Measurements from ENCODE around the gene REXO1. TPM values are rescaled to one million over a fixed set of nuclear protein-coding genes. Genes with fewer than 3 reads are reported as not detected.
A peak's percentile ranks its signal among the peaks of the same experiment; 100 is the strongest.

The REXO1 gene
- total RNA-seq, 2 experiments from 2014 or later: 53.1 to 54.2 TPM

DNA sequence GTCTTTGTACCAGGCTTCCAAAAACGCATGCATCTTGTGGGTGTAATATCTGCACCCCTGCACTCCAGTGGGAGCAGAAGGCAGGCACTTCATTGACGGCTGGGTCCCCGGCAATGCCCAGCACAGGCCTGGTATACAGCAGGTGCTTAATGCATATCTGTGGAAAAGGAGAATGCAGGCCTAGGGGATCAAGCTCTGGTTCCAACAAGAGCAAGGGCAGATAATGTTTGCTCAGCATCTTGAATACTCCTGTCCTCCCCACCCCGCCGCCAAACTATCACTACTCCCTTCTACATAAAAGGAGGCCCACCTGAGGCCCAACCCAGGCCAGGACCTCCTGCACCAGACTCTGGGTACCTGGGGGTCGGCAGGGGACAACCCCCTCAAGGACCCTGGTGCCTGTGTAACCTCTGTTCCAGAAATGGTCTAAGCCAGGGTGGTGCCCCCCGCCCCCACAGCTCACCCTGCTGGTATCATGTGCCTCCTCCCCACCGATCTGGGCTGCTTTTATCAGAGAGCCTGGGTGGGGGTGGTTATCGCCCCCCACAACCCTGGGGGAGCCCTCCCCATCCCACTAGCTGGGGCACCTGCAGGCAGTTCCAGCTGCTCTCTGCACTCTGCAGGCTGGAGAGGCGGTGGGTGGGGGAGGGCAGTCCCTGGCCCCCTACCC is 10.3 kb upstream of the REXO1 start:
- peaks cover 33% of the 10 kb centered on the region for H3K4me1 Mint-ChIP-seq
- H3K27me3 Mint-ChIP-seq: no peaks in the 10 kb centered on the region
- DNase-seq: no peak
- peak overlapping the region; percentile 32 for H3K4me3 Mint-ChIP-seq
- no peaks in the 10 kb centered on the region for H3K9me3 Mint-ChIP-seq
- H3K36me3 Mint-ChIP-seq: peaks cover 6% of the 10 kb centered on the region
- H3K27ac Mint-ChIP-seq: peak overlapping the region; percentile 60

DNA sequence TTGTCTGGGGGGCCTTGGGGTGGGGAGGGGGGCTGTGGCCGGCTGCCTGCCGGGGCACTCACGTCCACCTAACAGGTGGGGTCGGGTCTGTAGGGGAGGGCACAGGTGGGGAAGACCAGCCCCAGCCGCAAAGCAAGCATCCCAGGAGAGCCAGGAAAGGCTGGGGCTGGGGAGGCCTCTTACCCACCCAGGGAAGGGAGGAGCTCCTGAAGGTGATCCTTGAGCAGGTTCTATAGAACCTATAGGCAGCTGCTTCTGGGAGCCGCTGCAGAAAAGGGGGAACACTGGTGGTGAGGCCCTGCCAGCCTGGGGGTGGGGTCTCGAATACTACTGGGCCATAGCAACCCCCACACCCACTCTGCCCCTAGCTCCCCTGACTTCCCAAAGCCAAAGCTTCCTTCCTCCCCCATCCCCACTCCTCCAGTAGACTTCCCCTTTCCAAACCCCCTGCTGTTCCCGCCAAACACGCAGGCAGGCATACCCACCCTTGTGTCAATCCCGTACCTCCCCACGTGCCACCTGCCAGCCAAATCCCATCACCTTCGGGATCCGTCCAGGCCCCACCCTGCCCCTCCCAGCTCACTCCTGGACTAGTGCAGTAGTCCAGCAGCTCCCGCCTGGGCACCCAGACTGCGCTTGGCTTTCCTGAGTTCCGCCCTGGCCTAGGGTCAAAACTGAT is 9.5 kb upstream of the REXO1 start:
- peak overlapping the region; percentile 68 for H3K4me3 Mint-ChIP-seq
- peaks cover 11% of the 10 kb centered on the region for H3K36me3 Mint-ChIP-seq
- peak overlapping the region; percentile 75 for H3K27ac Mint-ChIP-seq
- DNase-seq: no peak
- no peaks in the 10 kb centered on the region for H3K27me3 Mint-ChIP-seq
- peaks cover 38% of the 10 kb centered on the region for H3K4me1 Mint-ChIP-seq
- H3K9me3 Mint-ChIP-seq: no peaks in the 10 kb centered on the region

DNA sequence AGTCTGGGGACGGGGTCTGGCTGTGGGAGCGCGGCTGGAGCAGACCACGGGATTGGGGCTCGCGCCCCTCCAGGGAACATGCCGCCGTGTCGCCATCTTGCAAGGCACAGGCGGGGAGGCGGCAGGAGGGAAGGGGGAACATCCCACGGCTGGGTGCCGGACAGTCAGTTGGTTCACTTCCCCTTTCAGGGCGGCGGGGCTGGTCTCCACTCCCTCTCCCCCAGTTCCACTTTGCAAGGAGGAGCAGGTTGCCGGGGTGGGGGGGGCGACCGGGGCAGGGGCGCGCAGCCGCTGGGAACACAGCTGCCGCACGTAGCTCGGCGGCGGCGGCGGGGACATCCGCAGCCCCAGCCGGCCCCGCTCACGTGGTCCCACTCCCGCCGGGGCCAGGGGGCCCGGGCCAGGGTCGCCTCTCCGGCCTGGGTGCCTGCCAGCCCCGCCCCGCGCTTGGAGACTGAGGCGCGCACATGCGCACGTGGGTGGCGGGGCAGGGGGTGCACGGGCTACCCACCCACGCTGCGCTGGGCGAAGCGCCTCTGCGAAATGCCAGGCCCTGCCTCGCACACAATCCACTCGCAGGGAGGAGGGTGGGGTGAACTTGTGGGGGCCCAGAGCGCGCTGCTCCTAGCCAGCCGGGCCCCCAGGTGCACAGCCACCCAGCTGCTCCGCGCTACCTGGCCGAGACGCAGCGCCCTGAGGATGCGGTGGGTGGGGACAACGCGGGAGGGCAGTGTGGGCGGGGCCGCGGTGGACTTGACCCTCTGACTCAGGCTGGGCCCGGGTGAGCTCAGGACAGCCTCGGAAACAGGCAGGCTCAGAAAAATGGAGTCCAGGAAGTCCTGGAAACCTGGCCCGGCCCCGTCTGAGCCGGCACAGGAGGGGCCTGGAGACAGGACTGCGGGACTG is 8.7 kb upstream of the REXO1 start:
- peak; percentile 62 for DNase-seq
- peaks cover 43% of the 10 kb centered on the region for H3K4me1 Mint-ChIP-seq

DNA sequence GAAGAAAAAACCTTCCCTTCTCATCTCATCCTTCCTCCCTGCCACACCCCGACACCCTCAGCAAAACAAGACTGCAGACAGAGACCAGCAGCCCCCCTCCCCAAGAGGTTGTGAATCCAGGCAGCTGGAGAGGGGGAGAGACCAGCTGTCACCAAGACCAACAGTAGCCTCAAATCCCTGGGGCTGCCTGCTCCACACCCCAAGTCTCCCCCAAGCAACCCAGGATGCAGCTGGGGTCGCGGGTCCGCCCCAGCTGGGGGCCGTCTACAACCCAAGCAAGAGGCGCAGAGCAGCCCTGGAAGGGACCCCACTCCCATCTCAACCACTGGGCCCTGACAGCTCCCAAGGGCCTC is 8.0 kb upstream of the REXO1 start:
- no peaks in the 10 kb centered on the region for H3K27me3 Mint-ChIP-seq
- peaks cover 43% of the 10 kb centered on the region for H3K4me1 Mint-ChIP-seq
- no peak for DNase-seq
- H3K36me3 Mint-ChIP-seq: peaks cover 4% of the 10 kb centered on the region
- no peaks in the 10 kb centered on the region for H3K9me3 Mint-ChIP-seq
- peak overlapping the region; percentile 82 for H3K4me3 Mint-ChIP-seq
- peak overlapping the region; percentile 86 for H3K27ac Mint-ChIP-seq

More for the DNA sequence above, 8.7 kb upstream of the REXO1 start:
- Mint-ChIP-seq H3K27me3 (no peaks in the 10 kb centered on the region), H3K36me3 (peaks cover 7% of the 10 kb centered on the region), H3K9me3 (no peaks in the 10 kb centered on the region), H3K27ac (peak overlapping the region; percentile 86), H3K4me3 (peak overlapping the region; percentile 82)

DNA sequence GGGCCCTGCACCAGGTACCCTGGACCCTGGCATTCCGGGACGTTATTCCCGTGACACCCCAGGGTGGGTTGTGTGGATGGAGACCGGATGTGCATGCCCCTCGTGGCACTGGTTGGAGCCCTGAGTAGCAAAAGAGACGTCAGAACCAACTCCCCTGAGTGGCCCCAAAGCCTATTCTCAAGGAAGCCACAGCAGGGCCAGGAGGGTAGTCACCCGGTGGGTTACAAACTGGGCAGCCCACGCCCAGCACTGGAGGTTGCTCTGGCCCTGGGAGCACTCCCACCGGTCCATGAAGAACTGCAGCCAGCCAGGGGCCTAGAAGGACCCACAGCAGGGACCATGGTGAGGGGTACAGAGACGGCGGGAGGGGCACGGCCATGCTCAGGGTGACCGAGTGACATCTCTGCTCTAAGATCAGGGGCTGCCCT is 7.6 kb upstream of the REXO1 start:
- H3K27ac Mint-ChIP-seq: peak overlapping the region; percentile 86
- no peaks in the 10 kb centered on the region for H3K27me3 Mint-ChIP-seq
- peaks cover 6% of the 10 kb centered on the region for H3K36me3 Mint-ChIP-seq
- H3K4me3 Mint-ChIP-seq: peak overlapping the region; percentile 82
- peak; percentile 57 for DNase-seq
- peaks cover 41% of the 10 kb centered on the region for H3K4me1 Mint-ChIP-seq
- no peaks in the 10 kb centered on the region for H3K9me3 Mint-ChIP-seq

DNA sequence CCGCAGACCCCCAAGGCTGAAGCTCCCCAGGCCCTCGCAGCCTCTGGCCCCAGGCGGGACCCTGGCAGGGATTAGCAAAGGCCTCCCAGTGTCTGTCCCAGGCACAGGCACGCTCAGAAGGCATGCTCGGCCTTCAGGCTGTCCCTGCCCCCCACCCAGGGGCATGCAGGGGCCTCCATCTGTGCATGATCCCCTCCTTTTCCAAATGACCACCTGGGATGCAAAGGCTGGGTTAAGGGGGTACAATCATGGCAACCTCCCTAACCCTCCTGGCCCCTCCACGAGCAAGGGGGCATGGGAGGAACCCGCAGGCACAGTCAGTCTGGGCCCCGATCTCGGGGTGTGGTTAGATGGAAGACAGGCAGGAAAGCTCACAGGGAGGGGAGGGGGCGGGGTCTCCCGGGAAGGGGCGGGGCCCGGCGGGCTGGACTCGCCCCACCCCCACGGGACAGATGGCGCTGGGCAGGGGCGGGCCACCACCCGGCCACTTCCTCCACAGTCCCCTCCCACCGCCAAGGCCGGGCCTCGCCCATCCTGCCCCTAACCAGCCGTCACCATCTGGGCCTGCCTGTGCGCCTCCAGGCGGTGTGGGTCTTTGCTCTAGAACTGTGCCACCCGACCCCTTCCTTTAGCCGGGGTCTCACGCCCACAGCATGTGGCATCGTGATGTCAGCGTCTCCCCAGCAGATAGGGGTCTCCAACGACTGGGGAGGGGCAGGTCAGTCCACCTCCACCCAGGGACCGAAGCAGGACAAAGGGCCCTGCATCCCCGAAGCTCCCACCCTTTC is 7.0 kb upstream of the REXO1 start:
- DNase-seq: peak; percentile 87
- Mint-ChIP-seq H3K4me3 (peak overlapping the region; percentile 82), H3K36me3 (peaks cover 7% of the 10 kb centered on the region), H3K27ac (peak overlapping the region; percentile 86), H3K9me3 (no peaks in the 10 kb centered on the region), H3K4me1 (peaks cover 43% of the 10 kb centered on the region), H3K27me3 (no peaks in the 10 kb centered on the region)

DNA sequence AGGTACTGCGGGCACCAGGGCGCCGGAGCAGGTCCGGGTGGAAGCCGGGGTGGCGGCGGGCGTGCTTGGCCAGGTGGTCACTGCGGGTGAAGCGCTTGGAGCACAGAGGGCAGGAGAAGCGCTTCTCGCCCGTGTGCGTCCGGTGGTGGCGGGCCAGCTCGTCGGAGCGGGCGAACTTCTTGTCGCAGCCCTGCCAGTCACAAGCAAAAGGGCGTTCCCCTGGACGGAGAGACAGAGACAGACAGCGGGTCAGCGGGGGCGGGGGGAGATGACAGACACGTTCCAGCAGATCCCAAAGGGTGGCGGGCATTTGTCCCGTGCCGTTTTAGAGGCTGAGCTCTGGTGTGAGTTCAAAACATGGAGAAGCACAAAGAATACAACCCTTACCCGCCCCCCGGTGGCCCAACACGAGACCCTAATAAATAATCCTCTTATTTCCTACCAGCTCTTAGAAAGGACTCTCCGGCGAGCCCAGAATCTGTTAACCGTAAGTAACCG is 6.3 kb upstream of the REXO1 start:
- H3K27me3 Mint-ChIP-seq: no peaks in the 10 kb centered on the region
- peak overlapping the region; percentile 77 for H3K27ac Mint-ChIP-seq
- no peaks in the 10 kb centered on the region for H3K9me3 Mint-ChIP-seq
- H3K4me1 Mint-ChIP-seq: peaks cover 40% of the 10 kb centered on the region
- no peak for DNase-seq
- H3K4me3 Mint-ChIP-seq: no peak overlapping the region
- peaks cover 7% of the 10 kb centered on the region for H3K36me3 Mint-ChIP-seq

DNA sequence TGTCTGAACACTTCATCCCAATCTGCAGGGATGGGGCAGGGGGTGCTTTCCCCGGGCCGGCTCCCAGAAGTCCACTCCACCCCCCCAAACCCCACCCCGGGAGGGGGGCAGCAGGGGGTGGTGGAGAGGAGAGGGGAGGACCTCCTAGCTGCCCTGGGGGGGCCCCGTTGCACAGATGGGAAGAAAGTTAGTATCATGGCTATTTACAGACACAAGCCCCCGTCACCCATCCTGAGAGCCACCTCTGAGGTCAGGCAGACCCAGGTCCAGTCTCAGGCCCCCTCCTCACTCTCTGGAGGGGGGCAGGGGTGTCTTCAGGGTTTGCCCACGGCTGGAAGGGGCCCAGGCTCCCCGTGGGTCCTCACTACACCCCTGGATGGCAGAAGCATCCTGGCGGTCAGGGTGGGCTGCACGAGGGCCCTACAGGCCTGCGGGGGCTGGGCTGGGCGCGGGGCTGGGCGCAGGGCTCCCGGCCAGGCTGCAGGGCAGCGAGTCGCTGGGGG is 5.8 kb upstream of the REXO1 start:
- no peak for DNase-seq
- Mint-ChIP-seq H3K9me3 (no peaks in the 10 kb centered on the region), H3K4me3 (no peak overlapping the region), H3K27ac (no peak overlapping the region), H3K27me3 (no peaks in the 10 kb centered on the region), H3K36me3 (peaks cover 7% of the 10 kb centered on the region), H3K4me1 (peaks cover 42% of the 10 kb centered on the region)

DNA sequence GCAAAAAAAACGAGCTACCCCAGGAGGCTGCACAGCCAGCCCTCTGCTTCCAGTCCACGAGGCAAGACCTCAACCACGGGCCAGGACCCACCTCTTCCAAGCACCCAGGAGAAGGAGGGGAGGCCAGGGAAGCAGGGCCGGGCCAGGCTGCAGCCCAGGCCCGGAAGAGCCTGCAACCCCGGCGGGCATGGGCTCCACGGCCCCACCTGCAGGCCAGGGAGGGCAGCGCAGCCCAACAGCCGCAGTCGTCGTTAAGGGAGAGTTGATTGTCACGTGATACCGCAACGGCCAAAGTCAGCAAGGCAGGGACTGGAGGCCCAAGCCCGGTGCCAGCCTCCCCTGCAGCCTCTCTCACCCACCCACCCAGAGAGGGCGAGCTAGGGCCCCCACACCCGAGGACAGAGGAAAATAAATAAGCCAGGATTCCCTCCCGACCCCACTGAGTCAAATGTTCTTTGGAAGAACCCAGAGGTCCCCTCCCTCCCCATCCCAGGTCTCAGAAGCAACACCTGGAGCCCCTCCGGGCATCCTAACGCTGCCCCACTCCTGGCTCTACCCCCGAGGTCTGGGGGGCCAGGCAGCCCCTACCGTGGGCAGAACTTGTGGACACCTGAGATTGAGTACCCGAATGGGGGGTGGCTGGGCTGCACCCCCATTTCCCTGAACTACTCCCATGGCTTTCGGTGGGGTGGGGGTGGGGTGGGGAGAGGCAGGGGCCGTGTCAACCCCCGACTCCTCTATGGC is 5.2 kb upstream of the REXO1 start:
- peaks cover 41% of the 10 kb centered on the region for H3K4me1 Mint-ChIP-seq
- peak overlapping the region; percentile 47 for H3K4me3 Mint-ChIP-seq
- no peaks in the 10 kb centered on the region for H3K27me3 Mint-ChIP-seq
- H3K9me3 Mint-ChIP-seq: no peaks in the 10 kb centered on the region
- peaks cover 7% of the 10 kb centered on the region for H3K36me3 Mint-ChIP-seq
- H3K27ac Mint-ChIP-seq: peak overlapping the region; percentile 85
- DNase-seq: peak; percentile 89

DNA sequence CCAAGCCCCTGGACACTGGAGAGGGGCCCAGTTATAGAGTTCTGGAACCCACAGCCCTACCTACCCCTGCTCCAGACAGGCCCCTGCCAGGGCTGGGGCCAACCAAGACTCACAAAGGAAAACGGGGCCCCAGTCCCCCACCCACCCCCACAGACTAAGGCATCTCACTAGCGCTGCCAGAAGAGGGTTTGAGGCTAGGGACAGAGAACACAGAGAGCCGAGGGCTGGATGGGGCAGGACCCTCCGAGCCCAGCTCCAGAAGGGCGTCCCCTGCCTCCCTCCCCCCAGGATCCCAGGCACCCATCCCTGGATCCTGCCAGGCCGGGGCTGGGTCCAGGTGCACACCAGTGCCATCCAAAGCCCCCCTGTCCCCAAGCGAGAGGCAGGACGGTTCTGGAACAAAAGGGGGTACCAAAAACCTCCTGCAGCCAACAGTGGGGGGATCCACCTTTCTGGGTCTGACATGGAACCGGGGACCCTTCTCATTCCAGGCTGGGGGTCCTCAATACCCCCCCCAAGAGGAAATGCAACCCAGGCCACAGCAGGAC is 4.4 kb upstream of the REXO1 start:
- Mint-ChIP-seq H3K27ac (peak overlapping the region; percentile 85), H3K9me3 (no peaks in the 10 kb centered on the region), H3K27me3 (no peaks in the 10 kb centered on the region), H3K4me3 (no peak overlapping the region), H3K4me1 (peaks cover 38% of the 10 kb centered on the region), H3K36me3 (peaks cover 7% of the 10 kb centered on the region)
- no peak for DNase-seq

DNA sequence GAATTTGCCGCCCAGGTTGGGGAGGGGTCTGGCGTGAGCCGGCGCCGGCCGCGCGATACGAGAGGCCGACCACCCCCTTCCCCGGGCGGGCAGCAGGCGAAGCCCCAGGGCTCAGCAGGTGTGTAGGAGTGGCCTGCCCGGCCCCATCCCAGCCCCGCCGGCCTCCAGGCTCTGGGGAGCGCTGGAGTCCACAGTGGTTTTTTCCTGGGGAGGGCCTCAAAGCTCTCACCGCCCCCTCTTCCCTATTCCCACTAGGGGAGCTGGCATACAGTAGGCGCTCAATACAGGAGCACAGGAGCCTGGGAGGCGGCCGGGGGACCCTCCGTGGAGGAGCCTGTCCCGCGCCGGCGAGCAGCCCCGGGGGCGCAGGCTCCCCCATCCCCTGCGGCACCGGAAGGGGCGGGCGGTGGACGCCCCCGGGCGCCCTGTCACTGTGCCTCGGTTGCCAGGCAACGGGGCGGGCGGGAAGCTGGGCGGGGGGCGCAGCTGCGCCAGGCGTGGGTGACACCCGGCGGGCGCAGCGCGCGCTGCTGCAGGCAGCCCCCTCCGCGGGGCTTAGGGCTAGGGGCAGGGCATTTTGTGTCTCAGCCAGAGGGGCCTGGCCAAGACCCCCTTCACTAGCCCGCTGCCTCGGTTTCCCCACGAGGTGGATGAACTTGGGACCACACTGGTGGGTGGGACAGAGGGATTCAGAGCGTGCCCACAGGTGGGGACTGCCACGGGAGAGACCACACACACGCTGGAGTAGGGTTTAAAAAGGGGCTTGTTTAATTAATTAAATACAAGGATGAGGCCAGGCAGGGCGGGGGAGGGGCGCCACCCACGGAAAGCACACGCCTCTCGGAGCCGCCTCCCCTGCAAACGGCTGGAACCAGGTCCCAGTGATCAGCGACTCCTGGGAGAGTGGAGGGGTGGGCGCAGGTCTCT is 3.6 kb upstream of the REXO1 start:
- Mint-ChIP-seq H3K4me3 (peak overlapping the region; percentile 40), H3K27ac (peak overlapping the region; percentile 38), H3K9me3 (no peaks in the 10 kb centered on the region), H3K4me1 (peaks cover 45% of the 10 kb centered on the region), H3K27me3 (no peaks in the 10 kb centered on the region), H3K36me3 (peaks cover 11% of the 10 kb centered on the region)
- peak; percentile 80 for DNase-seq

DNA sequence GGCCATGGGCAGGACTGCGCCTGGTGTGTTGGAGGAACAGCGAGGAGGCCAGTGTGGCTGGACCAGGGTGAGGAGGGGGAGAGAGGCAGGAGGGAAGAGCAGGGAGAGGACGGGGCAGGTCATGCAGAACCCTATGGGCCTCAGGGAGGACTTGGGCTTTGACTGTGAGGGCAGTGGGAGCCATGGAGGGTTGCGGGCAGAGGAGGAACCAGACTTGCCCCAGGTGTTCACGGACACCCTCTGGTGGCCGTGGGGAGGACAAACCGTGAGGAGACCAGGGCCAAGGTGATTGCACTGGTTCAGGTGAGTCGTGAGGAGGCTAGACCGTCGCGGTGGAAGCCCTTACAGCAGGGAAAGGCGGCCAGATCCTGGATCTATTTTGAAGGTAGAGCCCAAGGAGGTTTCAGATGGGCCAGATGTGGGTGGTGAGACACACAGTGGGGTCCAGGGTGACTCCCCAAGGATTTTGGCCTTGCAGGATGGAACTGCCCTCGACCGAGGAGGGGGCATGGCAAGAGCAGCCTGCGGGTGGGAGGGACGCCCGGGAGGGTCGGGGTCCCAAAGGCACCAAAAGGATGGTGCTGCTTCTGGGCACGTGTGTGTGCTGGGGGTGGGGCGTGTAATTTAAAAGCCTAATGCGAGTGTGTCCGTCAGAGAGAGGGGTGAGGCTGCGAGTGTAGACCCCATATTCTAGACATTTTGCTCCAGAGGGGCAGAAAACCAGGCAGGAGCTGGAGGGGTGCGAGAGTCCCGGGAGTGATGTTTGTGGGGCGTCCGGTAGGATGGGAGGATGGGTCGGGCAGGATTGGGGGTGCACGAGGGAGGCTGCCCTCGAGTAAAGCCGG is 2.7 kb upstream of the REXO1 start:
- DNase-seq: no peak
- Mint-ChIP-seq H3K36me3 (peaks cover 15% of the 10 kb centered on the region), H3K9me3 (no peaks in the 10 kb centered on the region), H3K27ac (peak overlapping the region; percentile 60), H3K27me3 (no peaks in the 10 kb centered on the region), H3K4me3 (peak overlapping the region; percentile 33), H3K4me1 (peaks cover 52% of the 10 kb centered on the region)
